HG02884 (cell line): ENCODE data around the gene PDE4D.

Experiments used
- ATAC-seq: cut with Tn5 transposase; IDR thresholded peaks from one replicate; pipeline ENCODE4 v1.9.1; 2021; ENCODE audit warnings: mild to moderate bottlenecking, moderate library complexity; ENCODE audit not compliant: unreplicated experiment

Gene PDE4D

GRCh38 chr5:59893429-59894227 is at the start of gene PDE4D:
Gene PDE4D, minus strand, starts transcription at chr5:59893726.
- no peak for ATAC-seq

GRCh38 chr5:59937633-59938032 is 44.1 kb upstream of the PDE4D start:
- no peak for ATAC-seq

GRCh38 chr5:59923465-59923864 is 29.9 kb upstream of the PDE4D start:
- no peak for ATAC-seq

- ATAC-seq: no peak
Measured at GRCh38 chr5:59922220-59922619, 28.7 kb upstream of the PDE4D start.

GRCh38 chr5:59921816-59922215 is 28.3 kb upstream of the PDE4D start:
- ATAC-seq: no peak

GRCh38 chr5:59919484-59919883 is 26.0 kb upstream of the PDE4D start:
- ATAC-seq: no peak

GRCh38 chr5:59917121-59917520 is 23.6 kb upstream of the PDE4D start:
- ATAC-seq: no peak

GRCh38 chr5:59905188-59905587 is 11.7 kb upstream of the PDE4D start:
- no peak for ATAC-seq

- no peak for ATAC-seq
Measured at GRCh38 chr5:59897075-59897474, 3.5 kb upstream of the PDE4D start.

- ATAC-seq: no peak
Measured at GRCh38 chr5:59891962-59892643, 1.4 kb downstream of the PDE4D start.

- no peak for ATAC-seq
Measured at GRCh38 chr5:59887274-59887673, 6.3 kb downstream of the PDE4D start.

GRCh38 chr5:59874675-59875074 is 18.9 kb downstream of the PDE4D start:
- ATAC-seq: no peak

- ATAC-seq: no peak
Measured at GRCh38 chr5:59873113-59873512, 20.4 kb downstream of the PDE4D start.

- no peak for ATAC-seq
Measured at GRCh38 chr5:59866661-59867060, 26.9 kb downstream of the PDE4D start.

- ATAC-seq: no peak
Measured at GRCh38 chr5:59864718-59865117, 28.8 kb downstream of the PDE4D start.

- no peak for ATAC-seq
Measured at GRCh38 chr5:59863777-59864176, 29.7 kb downstream of the PDE4D start.

- no peak for ATAC-seq
Measured at GRCh38 chr5:59856358-59856757, 37.2 kb downstream of the PDE4D start.

- no peak for ATAC-seq
Measured at GRCh38 chr5:59850766-59851165, 42.8 kb downstream of the PDE4D start.

GRCh38 chr5:59847586-59847985 is 45.9 kb downstream of the PDE4D start:
- no peak for ATAC-seq

- ATAC-seq: no peak
Measured at GRCh38 chr5:59845730-59846129, 47.8 kb downstream of the PDE4D start.

- no peak for ATAC-seq
Measured at GRCh38 chr5:59843511-59844213, 49.9 kb downstream of the PDE4D start.

- ATAC-seq: no peak
Measured at GRCh38 chr5:59842999-59843398, 50.5 kb downstream of the PDE4D start.
